OCI-LY1 (cell line): ENCODE results near the gene CACNA2D3.

Experiments
- H2AFZ ChIP-seq: fragments of 200-600 bp; sonication (generic), shearing (Covaris generic); 2 replicates; pipeline ENCODE4 v1.6.0; 2014; ENCODE audit warnings: antibody characterized with exemption, mild to moderate bottlenecking, low read length
- H3F3A ChIP-seq: fragments of 200-600 bp; sonication (generic), shearing (Covaris generic); 2 replicates; pipeline ENCODE4 v1.6.0; 2014; ENCODE audit warnings: mild to moderate bottlenecking, antibody characterized with exemption, low read length, moderate library complexity; ENCODE audit not compliant: insufficient read depth
- H3K27ac ChIP-seq: fragments of 200-600 bp; sonication (generic); 2 replicates; pipeline ENCODE4 v1.5.1; 2014; ENCODE audit warnings: low read length, mixed run types, mild to moderate bottlenecking, low read depth; ENCODE audit not compliant: poor library complexity, severe bottlenecking
- H3K27me3 ChIP-seq: fragments of 200-600 bp; sonication (generic); 2 replicates; pipeline ENCODE4 v1.6.0; 2014; ENCODE audit warnings: antibody characterized with exemption, mild to moderate bottlenecking, low read length, moderate library complexity; ENCODE audit not compliant: insufficient read depth
- H3K36me3 ChIP-seq: fragments of 200-600 bp; sonication (generic); 2 replicates; pipeline ENCODE4 v1.6.1; 2014; ENCODE audit warnings: mild to moderate bottlenecking, antibody characterized with exemption, low read length, moderate library complexity, mixed read lengths; ENCODE audit not compliant: insufficient read depth
- H3K4me1 ChIP-seq: fragments of 200-600 bp; sonication (generic); 2 replicates; pipeline ENCODE4 v1.5.1; 2014; ENCODE audit warnings: mild to moderate bottlenecking, low read length, moderate library complexity; ENCODE audit not compliant: insufficient read depth, severe bottlenecking
- H3K4me2 ChIP-seq: fragments of 200-600 bp; sonication (generic), shearing (Covaris generic); 2 replicates; pipeline ENCODE4 v1.6.1; 2014; ENCODE audit warnings: low read length
- H3K4me3 ChIP-seq: fragments of 200-600 bp; sonication (generic); 2 replicates; pipeline ENCODE4 v1.5.1; 2014; ENCODE audit warnings: low read length, low read depth, mild to moderate bottlenecking, mixed read lengths; ENCODE audit not compliant: poor library complexity, severe bottlenecking
- H3K79me2 ChIP-seq: fragments of 200-600 bp; shearing (Covaris generic); 2 replicates; pipeline ENCODE4 v1.6.1; 2016; ENCODE audit warnings: mixed run types, low read length, mixed read lengths; ENCODE audit not compliant: insufficient read depth
- H3K9ac ChIP-seq: fragments of 200-600 bp; sonication (generic), shearing (Covaris generic); 2 replicates; pipeline ENCODE4 v1.6.1; 2014; ENCODE audit warnings: mild to moderate bottlenecking, low read length, mixed read lengths
- H3K9me2 ChIP-seq: fragments of 200-600 bp; sonication (generic), shearing (Covaris generic); 2 replicates; pipeline ENCODE4 v1.6.1; 2014; ENCODE audit warnings: low read depth, mild to moderate bottlenecking, low read length, mixed read lengths
- H3K9me3 ChIP-seq: fragments of 200-600 bp; shearing (Covaris generic); 2 replicates; pipeline ENCODE4 v1.6.1; 2014; ENCODE audit warnings: low read length, mixed read lengths
- H4K20me1 ChIP-seq: fragments of 200-600 bp; sonication (generic), shearing (Covaris generic); 2 replicates; pipeline ENCODE4 v1.6.0; 2016; ENCODE audit warnings: mild to moderate bottlenecking, low read length; ENCODE audit not compliant: insufficient read depth
- EZH2 ChIP-seq: fragments of 200-600 bp; sonication (generic), shearing (Covaris generic); IDR thresholded peaks from 2 replicates; pipeline ENCODE4 v1.8.0; 2017; ENCODE audit warnings: borderline replicate concordance, mixed run types, mild to moderate bottlenecking, antibody characterized with exemption, low read length, moderate library complexity, mixed read lengths
- TF ChIP-seq, protein P1 (sequence below): fragments of 200-600 bp; sonication (generic), shearing (Covaris generic); IDR thresholded peaks from 2 replicates; pipeline ENCODE4 v1.5.1; 2017; ENCODE audit warnings: mild to moderate bottlenecking, antibody characterized with exemption, low read length, moderate library complexity, mixed read lengths

The CACNA2D3 gene

DNA sequence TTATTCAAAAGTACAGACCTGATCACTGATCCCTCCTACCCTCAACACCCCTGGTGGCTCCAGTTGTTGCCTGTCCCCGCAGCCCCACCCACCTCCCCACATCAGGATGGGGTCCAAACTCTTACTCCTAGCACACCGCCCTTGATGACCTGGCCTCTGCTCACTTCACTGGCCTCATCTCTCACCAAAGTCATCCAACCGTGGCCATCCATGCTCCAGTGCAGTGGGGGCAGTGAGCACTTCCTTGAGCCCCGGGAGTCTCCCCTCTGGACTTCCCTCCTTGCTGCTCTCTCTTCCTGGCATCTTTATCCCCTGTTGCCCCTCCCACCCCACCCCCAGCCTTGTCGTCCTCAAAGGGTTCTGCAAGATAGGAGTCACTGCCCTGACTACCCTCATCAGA is 191.1 kb downstream of the CACNA2D3 start:
- Histone ChIP-seq H2AFZ (no peak overlapping the region), H3K36me3 (no peaks in the 10 kb centered on the region), H3K79me2 (no peaks in the 10 kb centered on the region), H4K20me1 (no peaks in the 10 kb centered on the region), H3K4me3 (no peak overlapping the region), H3K27me3 (no peaks in the 10 kb centered on the region), H3F3A (no peaks in the 10 kb centered on the region), H3K4me2 (no peak overlapping the region), H3K4me1 (no peaks in the 10 kb centered on the region), H3K9me2 (no peaks in the 10 kb centered on the region), H3K9ac (no peak overlapping the region), H3K9me3 (no peaks in the 10 kb centered on the region), H3K27ac (no peak overlapping the region)
- no peak for TF ChIP-seq EZH2
- TF ChIP-seq, protein P1, sequence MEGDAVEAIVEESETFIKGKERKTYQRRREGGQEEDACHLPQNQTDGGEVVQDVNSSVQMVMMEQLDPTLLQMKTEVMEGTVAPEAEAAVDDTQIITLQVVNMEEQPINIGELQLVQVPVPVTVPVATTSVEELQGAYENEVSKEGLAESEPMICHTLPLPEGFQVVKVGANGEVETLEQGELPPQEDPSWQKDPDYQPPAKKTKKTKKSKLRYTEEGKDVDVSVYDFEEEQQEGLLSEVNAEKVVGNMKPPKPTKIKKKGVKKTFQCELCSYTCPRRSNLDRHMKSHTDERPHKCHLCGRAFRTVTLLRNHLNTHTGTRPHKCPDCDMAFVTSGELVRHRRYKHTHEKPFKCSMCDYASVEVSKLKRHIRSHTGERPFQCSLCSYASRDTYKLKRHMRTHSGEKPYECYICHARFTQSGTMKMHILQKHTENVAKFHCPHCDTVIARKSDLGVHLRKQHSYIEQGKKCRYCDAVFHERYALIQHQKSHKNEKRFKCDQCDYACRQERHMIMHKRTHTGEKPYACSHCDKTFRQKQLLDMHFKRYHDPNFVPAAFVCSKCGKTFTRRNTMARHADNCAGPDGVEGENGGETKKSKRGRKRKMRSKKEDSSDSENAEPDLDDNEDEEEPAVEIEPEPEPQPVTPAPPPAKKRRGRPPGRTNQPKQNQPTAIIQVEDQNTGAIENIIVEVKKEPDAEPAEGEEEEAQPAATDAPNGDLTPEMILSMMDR: no peak

DNA sequence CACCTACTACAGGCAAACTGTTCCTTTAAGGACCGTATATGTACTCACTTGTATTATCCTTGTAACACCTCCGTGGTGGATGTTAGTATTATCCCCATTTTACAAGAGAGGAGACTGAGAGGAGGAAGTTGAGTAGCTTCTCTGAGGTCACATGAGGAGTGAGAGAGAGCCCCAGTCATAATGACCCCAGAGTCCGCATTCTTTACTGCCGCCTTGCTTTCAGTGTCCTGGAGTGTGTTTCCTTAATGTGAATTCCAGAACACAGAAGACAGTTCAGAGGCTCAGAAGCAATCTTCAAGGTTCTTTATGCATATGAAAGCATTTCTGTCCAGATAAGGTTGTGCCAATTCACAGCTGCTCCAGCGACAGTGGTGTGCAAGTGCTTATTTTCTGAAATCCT is 199.2 kb downstream of the CACNA2D3 start:
- TF ChIP-seq, protein P1: no peak
- TF ChIP-seq EZH2: no peak
- Histone ChIP-seq H3K4me2 (no peak overlapping the region), H2AFZ (no peak overlapping the region)

DNA sequence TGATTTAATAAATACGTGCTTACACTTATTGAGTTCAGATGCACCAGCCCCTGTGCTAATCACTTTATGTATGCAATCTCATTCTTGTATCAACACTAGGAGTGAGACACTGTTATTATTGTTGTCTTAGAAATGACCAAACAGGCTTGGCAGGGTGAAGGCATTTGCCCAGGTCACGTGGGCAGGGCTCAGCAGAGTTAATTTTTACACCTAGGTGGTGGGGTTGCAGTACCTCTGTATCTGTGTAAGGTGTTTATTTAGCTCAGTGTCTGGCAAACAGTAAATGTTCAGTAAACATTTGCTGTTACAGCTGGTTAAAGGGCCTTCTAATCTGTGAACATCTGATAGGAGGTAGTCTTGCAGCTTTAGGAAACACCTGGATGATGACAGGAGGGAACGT is 200.0 kb downstream of the CACNA2D3 start:
- H3K9me3 ChIP-seq: no peaks in the 10 kb centered on the region
- H4K20me1 ChIP-seq: no peaks in the 10 kb centered on the region
- no peaks in the 10 kb centered on the region for H3K27me3 ChIP-seq
- H3K4me2 ChIP-seq: no peak overlapping the region
- no peaks in the 10 kb centered on the region for H3K9me2 ChIP-seq
- H3K36me3 ChIP-seq: no peaks in the 10 kb centered on the region
- no peak overlapping the region for H3K27ac ChIP-seq
- H3K9ac ChIP-seq: no peak overlapping the region
- no peak overlapping the region for H3K4me3 ChIP-seq
- H3K79me2 ChIP-seq: no peaks in the 10 kb centered on the region
- no peaks in the 10 kb centered on the region for H3K4me1 ChIP-seq
- no peaks in the 10 kb centered on the region for H3F3A ChIP-seq
- no peak overlapping the region for H2AFZ ChIP-seq
- no peak for TF ChIP-seq EZH2
- TF ChIP-seq, protein P1: no peak

More for the DNA sequence above, 199.2 kb downstream of the CACNA2D3 start:
- H3K27ac ChIP-seq: no peak overlapping the region
- H3K9me2 ChIP-seq: no peaks in the 10 kb centered on the region
- no peaks in the 10 kb centered on the region for H3K9me3 ChIP-seq
- no peaks in the 10 kb centered on the region for H3K27me3 ChIP-seq
- H3K4me3 ChIP-seq: no peak overlapping the region
- no peaks in the 10 kb centered on the region for H3F3A ChIP-seq
- H3K9ac ChIP-seq: no peak overlapping the region
- H3K4me1 ChIP-seq: no peaks in the 10 kb centered on the region
- no peaks in the 10 kb centered on the region for H3K36me3 ChIP-seq
- no peaks in the 10 kb centered on the region for H3K79me2 ChIP-seq
- no peaks in the 10 kb centered on the region for H4K20me1 ChIP-seq
